Measurements from ENCODE around the gene LRCH4.

- TF ChIP-seq TARDBP (CRISPR knock-in tag; IDR thresholded peaks at IDR 0.05) (no peak), MYC (CRISPR knock-in tag; IDR thresholded peaks at IDR 0.05; ENCODE audit: borderline replicate concordance) (no peak), CEBPZ (IDR thresholded peaks at IDR 0.05; ENCODE audit: low read length) (no peak), ZNF687 (CRISPR knock-in tag; IDR thresholded peaks at IDR 0.05) (no peak), FIP1L1 (IDR thresholded peaks at IDR 0.05; ENCODE audit: borderline replicate concordance, insufficient read depth, low read depth, low read length) (no peak), PHF21A (CRISPR knock-in tag; IDR thresholded peaks at IDR 0.05) (no peak), PBX3 (CRISPR knock-in tag; IDR thresholded peaks at IDR 0.05; ENCODE audit: borderline replicate concordance) (no peak), ZNF280B (CRISPR knock-in tag; IDR thresholded peaks at IDR 0.05; ENCODE audit: borderline replicate concordance) (no peak), CTCF (CRISPR knock-in tag; IDR thresholded peaks at IDR 0.05) (no peak), ZNF83 (CRISPR knock-in tag; IDR thresholded peaks at IDR 0.05; ENCODE audit: borderline replicate concordance) (no peak), TEAD2 (CRISPR knock-in tag; IDR thresholded peaks at IDR 0.05) (no peak)
These were observed 18.4 kb upstream of the LRCH4 start for GRCh38 chr7:100604028-100604975.

Data from HepG2 (cell line).